ENCODE data around the gene SH3RF2.

- TF ChIP-seq REST (IDR thresholded peaks at IDR 0.05; ENCODE audit: insufficient read depth in 1 of 2, low read depth in 2 of 2, low read length in 2 of 2): no peak
- TF ChIP-seq TAF1 (IDR thresholded peaks at IDR 0.05; ENCODE audit: borderline replicate concordance, insufficient read depth, low read length): no peak
- TF ChIP-seq SIN3A (IDR thresholded peaks at IDR 0.05; ENCODE audit: borderline replicate concordance, insufficient read depth, low read length): no peak
- no peak for TF ChIP-seq POLR2AphosphoS5 (IDR thresholded peaks at IDR 0.05; ENCODE audit: low read depth, low read length)
- no peak for TF ChIP-seq FOXP2 (optimal IDR thresholded peaks at IDR 0.05; ENCODE audit: borderline replicate concordance, extremely low read depth, extremely low read length, insufficient read depth)
These were observed 45.5 kb downstream of the SH3RF2 start for GRCh38 chr5:145981589-145982571.
